HEK293T (cell line): ENCODE measurements around the gene EML4.

ENCODE experiments used
- ARNT ChIP-seq: fragments of 450-650 bp; IDR thresholded peaks from 2 replicates; pipeline ENCODE4 v1.6.1; 2017; ENCODE audit warnings: mild to moderate bottlenecking
- FOXA1 ChIP-seq: fragments of 450-650 bp; IDR thresholded peaks from 2 replicates; pipeline ENCODE4 v1.6.1; 2016; ENCODE audit warnings: mild to moderate bottlenecking
- SP1 ChIP-seq: fragments of 450-650 bp; IDR thresholded peaks from 2 replicates; pipeline ENCODE4 v1.6.1; 2017

DNA sequence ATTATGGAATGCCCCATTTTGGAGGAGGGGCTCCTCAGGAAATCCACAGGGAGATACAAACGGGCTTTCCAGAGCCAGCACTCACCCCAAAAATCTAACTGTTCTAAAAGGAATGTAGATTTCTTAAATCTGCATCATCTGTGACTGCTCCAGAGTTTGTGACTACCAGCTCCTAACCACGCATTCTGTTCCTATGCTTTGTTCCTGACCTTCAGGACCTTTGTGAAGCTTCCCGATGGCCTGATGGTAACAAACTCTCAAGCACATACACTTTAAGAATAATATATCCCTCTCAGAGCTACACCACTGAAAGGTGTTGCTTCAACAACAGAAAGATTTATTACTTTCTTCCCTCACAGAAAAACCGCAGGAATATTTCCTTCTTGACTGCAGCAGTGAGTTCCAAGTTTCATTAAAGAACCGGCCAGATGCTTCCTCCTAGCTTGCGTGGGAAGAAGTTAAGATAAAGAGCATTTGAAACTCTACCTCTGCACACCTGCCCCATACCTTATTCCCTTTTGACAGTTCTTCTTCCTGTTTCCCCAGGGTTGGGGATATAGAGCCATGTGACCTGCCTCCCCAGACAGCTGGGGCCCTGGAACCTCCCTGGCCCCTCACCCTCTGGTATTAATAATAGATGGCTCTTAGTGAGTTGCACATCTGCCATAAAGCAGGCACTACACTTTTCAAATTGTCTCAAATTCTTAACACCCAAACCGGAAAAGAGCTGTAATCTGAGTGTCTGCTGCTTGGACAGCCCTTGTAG, 40.2 kb upstream of the EML4 start:
- TF ChIP-seq SP1 (no peak), FOXA1 (no peak), ARNT (no peak)
